Upper lobe of right lung (tissue), 1 donor: ENCODE results near the gene CHN2. TPM values are rescaled to one million over a fixed set of nuclear protein-coding genes. Genes with fewer than 3 reads are reported as not detected.

Source experiments
- ATAC-seq: fragments of 200-7000 bp; cut with Tn5 transposase; one replicate; pipeline ENCODE4 v1.9.1; 2020; ENCODE audit warnings: mild to moderate bottlenecking, moderate library complexity
- DNase-seq: peaks from one replicate; pipeline ENCODE4 v3.0.0-alpha.2; 2020
- H3K27ac ChIP-seq: fragments of 200-600 bp; one replicate; pipeline ENCODE4 v1.8.0; 2022
- H3K27me3 ChIP-seq: fragments of 200-600 bp; one replicate; pipeline ENCODE4 v1.8.0; 2022; ENCODE audit warnings: mild to moderate bottlenecking
- H3K36me3 ChIP-seq: fragments of 200-600 bp; one replicate; pipeline ENCODE4 v1.8.0; 2022
- H3K4me1 ChIP-seq: fragments of 200-600 bp; one replicate; pipeline ENCODE4 v1.8.0; 2022
- H3K4me3 ChIP-seq: fragments of 200-600 bp; one replicate; pipeline ENCODE4 v1.8.0; 2022; ENCODE audit warnings: mild to moderate bottlenecking
- H3K9me3 ChIP-seq: fragments of 200-600 bp; one replicate; pipeline ENCODE4 v1.8.0; 2022
- intact Hi-C: fragments of 100-400 bp; cut with DNase I; formaldehyde crosslinking; loops from one replicate; pipeline ENCODE4 v1.11.0; 2022
- total RNA-seq: library from RNA; stranded (reverse); fragmentation: NEBNext Ultra II Directional; extraction: Animal tissue kit (Norgen Biotek cat#: 25700); gene quantifications from one replicate; pipeline ENCODE4 v1.2.1, GENCODE V29; 2021
- TF ChIP-seq, protein P1 (sequence below): fragments of 200-600 bp; IDR thresholded peaks from one replicate; pipeline ENCODE4 v1.8.0; 2022; ENCODE audit warnings: antibody characterized with exemption
- donor health status: DM: no; HTN: yes; CAD: no; lungs with severe emphysema.

Gene CHN2
- total RNA-seq, 1 donor from 2014 or later: 14.4 TPM

- no peak for DNase-seq
- Histone ChIP-seq H3K27me3 (no peaks in the 10 kb centered on the region), H3K36me3 (no peaks in the 10 kb centered on the region), H3K27ac (no peak overlapping the region), H3K9me3 (no peaks in the 10 kb centered on the region), H3K4me1 (no peaks in the 10 kb centered on the region), H3K4me3 (no peak overlapping the region)
- ATAC-seq: no peak
- TF ChIP-seq, protein P1, sequence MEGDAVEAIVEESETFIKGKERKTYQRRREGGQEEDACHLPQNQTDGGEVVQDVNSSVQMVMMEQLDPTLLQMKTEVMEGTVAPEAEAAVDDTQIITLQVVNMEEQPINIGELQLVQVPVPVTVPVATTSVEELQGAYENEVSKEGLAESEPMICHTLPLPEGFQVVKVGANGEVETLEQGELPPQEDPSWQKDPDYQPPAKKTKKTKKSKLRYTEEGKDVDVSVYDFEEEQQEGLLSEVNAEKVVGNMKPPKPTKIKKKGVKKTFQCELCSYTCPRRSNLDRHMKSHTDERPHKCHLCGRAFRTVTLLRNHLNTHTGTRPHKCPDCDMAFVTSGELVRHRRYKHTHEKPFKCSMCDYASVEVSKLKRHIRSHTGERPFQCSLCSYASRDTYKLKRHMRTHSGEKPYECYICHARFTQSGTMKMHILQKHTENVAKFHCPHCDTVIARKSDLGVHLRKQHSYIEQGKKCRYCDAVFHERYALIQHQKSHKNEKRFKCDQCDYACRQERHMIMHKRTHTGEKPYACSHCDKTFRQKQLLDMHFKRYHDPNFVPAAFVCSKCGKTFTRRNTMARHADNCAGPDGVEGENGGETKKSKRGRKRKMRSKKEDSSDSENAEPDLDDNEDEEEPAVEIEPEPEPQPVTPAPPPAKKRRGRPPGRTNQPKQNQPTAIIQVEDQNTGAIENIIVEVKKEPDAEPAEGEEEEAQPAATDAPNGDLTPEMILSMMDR: no peak
- intact Hi-C loops: no loop called here
These were observed 114.7 kb downstream of the CHN2 start for GRCh38 chr7:29309041-29309854.

DNA sequence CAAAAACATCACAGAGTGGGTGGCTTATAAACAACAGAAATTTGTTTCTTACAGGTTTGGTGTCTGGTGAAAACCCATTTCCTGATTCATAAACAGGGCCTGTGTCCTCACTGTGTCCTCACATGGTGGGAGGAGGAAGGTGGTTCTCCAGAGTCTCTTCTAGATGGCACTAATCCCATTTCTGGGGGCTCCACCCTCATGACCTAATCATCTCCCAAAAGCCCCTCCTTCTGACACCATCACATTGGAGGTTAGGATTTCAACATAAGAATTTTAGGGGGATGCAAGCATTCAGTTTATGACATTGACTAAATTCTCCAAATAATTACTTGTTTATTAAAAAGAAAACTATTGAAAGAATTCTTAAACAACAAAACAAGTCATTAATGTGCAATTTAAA lies 116.0 kb downstream of the CHN2 start:
- intact Hi-C loops: no loop called here
- H3K9me3 ChIP-seq: no peaks in the 10 kb centered on the region
- no peaks in the 10 kb centered on the region for H3K36me3 ChIP-seq
- no peaks in the 10 kb centered on the region for H3K4me1 ChIP-seq
- no peak overlapping the region for H3K27ac ChIP-seq
- TF ChIP-seq, protein P1: no peak
- no peak for ATAC-seq
- DNase-seq: no peak
- no peaks in the 10 kb centered on the region for H3K27me3 ChIP-seq
- H3K4me3 ChIP-seq: no peak overlapping the region

DNA sequence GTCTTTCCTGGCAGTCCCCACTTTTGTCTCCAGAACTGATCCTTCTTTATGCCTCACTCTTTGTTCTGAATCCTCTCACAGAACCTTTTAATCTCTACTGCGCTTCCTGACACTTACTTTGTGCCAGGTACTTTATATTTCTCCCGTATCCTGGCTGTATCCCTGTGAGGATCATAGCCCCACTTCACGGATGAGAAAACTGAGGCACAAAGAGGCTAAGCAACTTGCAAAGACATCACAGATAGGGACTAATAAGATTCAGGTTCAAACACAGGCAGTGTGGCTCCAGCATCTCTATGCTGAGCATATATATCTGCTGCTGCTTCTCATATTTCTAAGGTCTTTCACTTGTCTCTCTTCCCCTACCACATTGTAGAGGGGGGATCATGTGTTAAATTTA lies 116.7 kb downstream of the CHN2 start:
- DNase-seq (no peak), ATAC-seq (no peak)
- no peaks in the 10 kb centered on the region for H3K27me3 ChIP-seq
- TF ChIP-seq, protein P1: no peak
- H3K36me3 ChIP-seq: no peaks in the 10 kb centered on the region
- H3K4me1 ChIP-seq: no peaks in the 10 kb centered on the region
- H3K4me3 ChIP-seq: no peak overlapping the region
- intact Hi-C loops: no loop called here
- no peaks in the 10 kb centered on the region for H3K9me3 ChIP-seq
- H3K27ac ChIP-seq: no peak overlapping the region

- TF ChIP-seq, protein P1: no peak
- Histone ChIP-seq H3K9me3 (no peaks in the 10 kb centered on the region), H3K27ac (no peak overlapping the region), H3K27me3 (no peaks in the 10 kb centered on the region), H3K36me3 (no peaks in the 10 kb centered on the region), H3K4me3 (no peak overlapping the region), H3K4me1 (no peaks in the 10 kb centered on the region)
- DNase-seq (no peak), ATAC-seq (no peak)
- intact Hi-C loops: no loop called here
These were observed 119.6 kb downstream of the CHN2 start for GRCh38 chr7:29314148-29314547.

- no peak for ATAC-seq
- Histone ChIP-seq H3K27me3 (no peaks in the 10 kb centered on the region), H3K4me1 (peaks cover 11% of the 10 kb centered on the region), H3K9me3 (no peaks in the 10 kb centered on the region), H3K27ac (no peak overlapping the region), H3K36me3 (no peaks in the 10 kb centered on the region), H3K4me3 (no peak overlapping the region)
- intact Hi-C loops: no loop called here
- no peak for DNase-seq
- TF ChIP-seq, protein P1: no peak
These were observed 120.7 kb downstream of the CHN2 start for GRCh38 chr7:29315122-29315891.
